ENCODE measurements around the gene CYFIP1. TPM values are rescaled to one million over a fixed set of nuclear protein-coding genes. Genes with fewer than 3 reads are reported as not detected.
"Not testable (repeated sequence)": the region's sequence is repeated elsewhere in the genome, so short reads cannot be mapped to it uniquely, and the experiment has no call there.

The CYFIP1 gene
- 100 to 1,000 TPM; 122 to 142 (median 131) TPM for total RNA-seq (2021; fragmentation: NEBNext Ultra II Directional; extraction: Animal tissue kit (Norgen Biotek cat#: 25700))
- long read RNA-seq, full-length matches to known transcripts = 41 of 87 reads
- long read RNA-seq, partial matches to known transcripts = 40 of 87 reads
- long read RNA-seq, other reads (novel, unspliced or antisense) = 6 of 87 reads

GRCh38 chr15:22980189-22981050 is at the start of gene CYFIP1:
Gene CYFIP1, minus strand, starts transcription at chr15:22980368. Its CDS starts 33,083 bp downstream, at chr15:22947285.
- TF ChIP-seq, protein P1, sequence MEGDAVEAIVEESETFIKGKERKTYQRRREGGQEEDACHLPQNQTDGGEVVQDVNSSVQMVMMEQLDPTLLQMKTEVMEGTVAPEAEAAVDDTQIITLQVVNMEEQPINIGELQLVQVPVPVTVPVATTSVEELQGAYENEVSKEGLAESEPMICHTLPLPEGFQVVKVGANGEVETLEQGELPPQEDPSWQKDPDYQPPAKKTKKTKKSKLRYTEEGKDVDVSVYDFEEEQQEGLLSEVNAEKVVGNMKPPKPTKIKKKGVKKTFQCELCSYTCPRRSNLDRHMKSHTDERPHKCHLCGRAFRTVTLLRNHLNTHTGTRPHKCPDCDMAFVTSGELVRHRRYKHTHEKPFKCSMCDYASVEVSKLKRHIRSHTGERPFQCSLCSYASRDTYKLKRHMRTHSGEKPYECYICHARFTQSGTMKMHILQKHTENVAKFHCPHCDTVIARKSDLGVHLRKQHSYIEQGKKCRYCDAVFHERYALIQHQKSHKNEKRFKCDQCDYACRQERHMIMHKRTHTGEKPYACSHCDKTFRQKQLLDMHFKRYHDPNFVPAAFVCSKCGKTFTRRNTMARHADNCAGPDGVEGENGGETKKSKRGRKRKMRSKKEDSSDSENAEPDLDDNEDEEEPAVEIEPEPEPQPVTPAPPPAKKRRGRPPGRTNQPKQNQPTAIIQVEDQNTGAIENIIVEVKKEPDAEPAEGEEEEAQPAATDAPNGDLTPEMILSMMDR (IDR thresholded peaks at IDR 0.05) = no peak
- Mint-ChIP-seq H3K4me3 (peak within 1 kb of the TSS; percentile 100), H3K27ac (peak within 1 kb of the TSS; percentile 86), H3K4me1 (ENCODE audit: low read depth) (peaks cover 9% of the 10 kb centered on the region), H3K9me3 (no peaks in the 10 kb centered on the region), H3K27me3 (ENCODE audit: insufficient read depth) (peaks cover 3% of the 10 kb centered on the region), H3K36me3 (ENCODE audit: low read depth) (peaks cover 5% of the 10 kb centered on the region; the same call in 1 of the 2 replicates)
- DNase-seq = peak; percentile 68

- H3K36me3 Mint-ChIP-seq (ENCODE audit: low read depth) = peaks cover 10% of the 10 kb centered on the region
- no peaks in the 10 kb centered on the region for H3K9me3 Mint-ChIP-seq
- H3K4me1 Mint-ChIP-seq (ENCODE audit: low read depth) = no peaks in the 10 kb centered on the region
- H3K4me3 Mint-ChIP-seq = no peak overlapping the region
- DNase-seq = no peak
- TF ChIP-seq, protein P1 (IDR thresholded peaks at IDR 0.05) = no peak
- H3K27me3 Mint-ChIP-seq (ENCODE audit: insufficient read depth) = peaks cover 2% of the 10 kb centered on the region; the same call in 1 of the 2 replicates
- H3K27ac Mint-ChIP-seq = no peak overlapping the region
Measured at GRCh38 chr15:23026218-23026617, 46.0 kb upstream of the CYFIP1 start.

DNA sequence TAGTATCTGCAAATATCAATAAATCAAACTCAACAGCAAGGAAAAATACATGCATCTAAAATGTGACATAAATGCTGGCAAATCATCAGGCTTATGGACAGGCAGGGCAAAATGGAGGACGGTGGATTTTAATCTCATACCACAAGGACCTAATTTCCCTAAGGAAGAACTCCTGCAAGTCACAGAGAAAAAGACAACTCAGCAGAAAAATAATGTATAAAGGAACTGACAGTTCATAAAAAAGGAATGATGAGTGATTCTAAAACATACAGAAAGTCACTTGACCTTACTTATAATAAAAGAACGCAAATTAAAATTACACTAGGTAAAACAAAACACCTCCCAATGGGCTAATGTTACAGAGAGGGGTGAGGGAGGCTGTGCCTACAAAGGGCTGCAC is 42.0 kb upstream of the CYFIP1 start:
- Mint-ChIP-seq H3K27ac (no peak overlapping the region), H3K4me1 (ENCODE audit: low read depth) (no peaks in the 10 kb centered on the region), H3K9me3 (no peaks in the 10 kb centered on the region), H3K4me3 (no peak overlapping the region), H3K27me3 (ENCODE audit: insufficient read depth) (no peaks in the 10 kb centered on the region), H3K36me3 (ENCODE audit: low read depth) (peaks cover 6% of the 10 kb centered on the region)
- DNase-seq = no peak
- TF ChIP-seq, protein P1 (IDR thresholded peaks at IDR 0.05) = no peak

DNA sequence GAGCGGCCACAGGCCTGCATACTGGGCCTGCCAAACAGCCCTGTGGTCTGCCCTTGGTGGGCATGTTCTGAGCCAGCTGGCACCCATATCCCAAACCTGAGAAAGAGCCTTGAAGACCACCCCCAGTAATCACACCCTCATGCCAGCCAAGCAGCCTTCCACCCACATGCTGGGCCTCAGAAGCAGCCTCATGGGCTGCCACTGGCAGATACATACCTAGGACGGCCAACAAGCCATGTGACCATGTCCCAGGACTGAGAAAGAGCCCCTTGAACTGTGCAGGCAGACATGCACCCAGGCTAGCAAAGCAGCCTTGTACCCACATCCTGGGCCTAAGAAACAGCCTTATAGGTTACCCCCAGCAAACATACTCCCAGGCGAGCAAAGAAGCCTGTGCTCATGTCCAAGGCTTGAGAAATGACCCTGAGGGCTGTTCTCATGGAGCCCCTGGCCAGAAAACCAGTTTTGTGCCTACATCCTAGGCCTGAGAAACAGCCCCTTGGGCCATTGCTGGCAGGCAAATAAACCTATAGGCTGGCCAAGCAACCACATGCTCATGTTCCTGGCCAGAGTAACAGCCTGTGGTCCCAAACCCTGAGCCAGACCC is 34.3 kb upstream of the CYFIP1 start:
- Mint-ChIP-seq H3K9me3 (no peaks in the 10 kb centered on the region), H3K4me1 (ENCODE audit: low read depth) (no peaks in the 10 kb centered on the region), H3K4me3 (no peak overlapping the region), H3K36me3 (ENCODE audit: low read depth) (peaks cover 16% of the 10 kb centered on the region), H3K27ac (no peak overlapping the region), H3K27me3 (ENCODE audit: insufficient read depth) (no peaks in the 10 kb centered on the region)
- TF ChIP-seq, protein P1 (IDR thresholded peaks at IDR 0.05) = no peak
- no peak for DNase-seq

DNA sequence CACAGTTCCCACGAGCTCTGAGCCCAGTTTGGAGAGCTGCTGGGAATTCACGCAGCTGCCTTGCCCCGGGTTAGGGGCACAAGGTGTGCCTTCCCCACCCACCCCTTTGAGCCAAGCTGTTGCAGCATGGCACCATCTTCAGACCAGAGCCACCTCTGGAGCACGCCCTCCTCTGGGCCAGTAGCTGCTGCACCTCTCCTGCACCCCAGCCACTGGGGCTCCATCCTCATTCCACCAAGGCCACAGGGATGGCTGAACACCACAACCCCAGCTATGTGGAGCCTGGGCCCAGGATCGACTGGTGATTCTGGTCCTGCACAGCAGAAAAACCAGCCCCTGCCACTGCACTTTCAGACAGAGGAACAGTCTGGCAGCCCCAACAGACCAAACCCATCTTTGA is 33.5 kb upstream of the CYFIP1 start:
- TF ChIP-seq, protein P1 (IDR thresholded peaks at IDR 0.05) = no peak
- peaks cover 16% of the 10 kb centered on the region for H3K36me3 Mint-ChIP-seq (ENCODE audit: low read depth)
- DNase-seq = no peak
- H3K9me3 Mint-ChIP-seq = no peaks in the 10 kb centered on the region
- no peaks in the 10 kb centered on the region for H3K4me1 Mint-ChIP-seq (ENCODE audit: low read depth)
- H3K4me3 Mint-ChIP-seq = no peak overlapping the region
- H3K27ac Mint-ChIP-seq = no peak overlapping the region
- H3K27me3 Mint-ChIP-seq (ENCODE audit: insufficient read depth) = no peaks in the 10 kb centered on the region

GRCh38 chr15:23012616-23013015 is 32.4 kb upstream of the CYFIP1 start:
- H3K27ac Mint-ChIP-seq; H3K4me3 Mint-ChIP-seq; H3K27me3 Mint-ChIP-seq (ENCODE audit: insufficient read depth); H3K4me1 Mint-ChIP-seq (ENCODE audit: low read depth); H3K9me3 Mint-ChIP-seq; DNase-seq: not testable (repeated sequence)
- peaks cover 16% of the 10 kb centered on the region for H3K36me3 Mint-ChIP-seq (ENCODE audit: low read depth)
